Femur (tissue), 1 donor: ENCODE data around the gene ZSCAN21.
"Not testable (repeated sequence)": the region's sequence is repeated elsewhere in the genome, so short reads cannot be mapped to it uniquely, and the experiment has no call there.

Experiments used
- DNase-seq: peaks from one replicate; pipeline ENCODE4 v3.0.0-alpha.2; 2017

ZSCAN21 gene

GRCh38 chr7:100049441-100050291 lies at the start of gene ZSCAN21:
ZSCAN21 (plus strand) TSS chr7:100049774; CDS start chr7:100057007, 7,233 bp downstream.
- peak; percentile 91 for DNase-seq

DNA sequence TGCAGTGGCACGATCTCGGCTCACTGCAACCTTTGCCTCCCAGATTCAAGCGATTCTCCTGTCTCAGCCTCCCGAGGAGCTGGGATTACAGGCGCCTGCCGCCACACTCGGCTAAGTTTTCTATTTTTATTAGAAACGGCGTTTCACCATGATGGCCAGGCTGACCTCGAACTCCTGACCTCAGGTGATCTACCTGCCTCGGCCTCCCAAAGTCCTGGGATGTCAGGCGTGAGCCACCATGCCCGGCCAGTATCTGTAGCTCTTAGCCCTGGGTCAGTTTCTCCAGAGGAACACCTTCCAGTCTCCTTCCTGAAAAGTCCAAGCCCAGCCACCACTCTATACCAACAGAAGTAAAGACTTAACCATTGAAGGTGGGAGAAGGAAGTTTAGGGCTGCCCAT lies 49.3 kb upstream of the ZSCAN21 start:
- DNase-seq: no peak

GRCh38 chr7:100003711-100004661 lies 45.6 kb upstream of the ZSCAN21 start:
- peak; percentile 33 for DNase-seq

GRCh38 chr7:100007887-100008286 lies 41.7 kb upstream of the ZSCAN21 start:
- no peak for DNase-seq

DNA sequence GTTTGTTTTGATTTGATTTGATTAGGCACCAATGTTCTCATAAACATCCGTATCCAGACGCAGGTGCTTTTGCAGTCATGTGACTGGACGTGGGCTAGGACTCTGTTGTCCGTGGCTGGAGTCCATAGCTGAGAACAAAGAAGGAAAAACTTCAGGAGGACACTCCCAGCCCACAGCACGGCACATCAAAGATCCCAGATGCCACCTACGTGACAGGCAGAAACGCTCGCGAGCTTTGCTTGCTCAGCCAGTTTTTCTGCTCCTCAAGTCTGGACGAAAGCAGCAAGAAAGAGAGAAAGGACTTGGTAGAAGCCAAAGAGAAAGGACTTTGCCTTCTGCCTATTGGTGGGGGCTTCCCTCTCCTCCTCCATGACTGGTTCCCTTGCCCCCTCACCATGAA lies 41.0 kb upstream of the ZSCAN21 start:
- DNase-seq: no peak

GRCh38 chr7:100009952-100010351 lies 39.6 kb upstream of the ZSCAN21 start:
- not testable (repeated sequence) for DNase-seq

GRCh38 chr7:100010901-100011300 lies 38.7 kb upstream of the ZSCAN21 start:
- DNase-seq: no peak

DNA sequence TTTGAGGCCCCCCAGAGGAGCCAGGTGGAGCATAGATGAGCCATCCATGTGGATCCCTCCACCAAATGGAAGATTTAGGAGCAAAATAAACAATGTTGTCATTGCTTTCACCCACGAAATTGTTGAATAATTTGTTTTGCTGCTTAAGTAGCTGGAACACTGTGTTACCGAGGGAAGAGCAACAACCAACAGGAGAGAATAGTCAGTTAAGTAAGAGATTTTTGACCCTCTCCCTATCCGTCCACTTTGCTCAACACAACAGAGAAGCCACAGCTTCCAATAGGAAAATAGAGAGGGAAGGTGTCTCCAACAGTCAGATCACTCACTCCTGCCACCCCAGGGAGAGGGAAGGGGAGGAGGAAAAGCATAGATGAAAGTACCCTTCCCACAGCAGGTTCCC lies 38.1 kb upstream of the ZSCAN21 start:
- DNase-seq: no peak

- DNase-seq: not testable (repeated sequence)
Measured at GRCh38 chr7:100012385-100013327, 36.9 kb upstream of the ZSCAN21 start.

GRCh38 chr7:100013328-100013676 lies 36.3 kb upstream of the ZSCAN21 start:
- DNase-seq: no peak

GRCh38 chr7:100015232-100016214 lies 34.1 kb upstream of the ZSCAN21 start, which contains the start of gene ZKSCAN1:
ZKSCAN1 (plus strand) TSS chr7:100015596; CDS start chr7:100023507, 7,911 bp downstream.
- DNase-seq: peak; percentile 94

DNA sequence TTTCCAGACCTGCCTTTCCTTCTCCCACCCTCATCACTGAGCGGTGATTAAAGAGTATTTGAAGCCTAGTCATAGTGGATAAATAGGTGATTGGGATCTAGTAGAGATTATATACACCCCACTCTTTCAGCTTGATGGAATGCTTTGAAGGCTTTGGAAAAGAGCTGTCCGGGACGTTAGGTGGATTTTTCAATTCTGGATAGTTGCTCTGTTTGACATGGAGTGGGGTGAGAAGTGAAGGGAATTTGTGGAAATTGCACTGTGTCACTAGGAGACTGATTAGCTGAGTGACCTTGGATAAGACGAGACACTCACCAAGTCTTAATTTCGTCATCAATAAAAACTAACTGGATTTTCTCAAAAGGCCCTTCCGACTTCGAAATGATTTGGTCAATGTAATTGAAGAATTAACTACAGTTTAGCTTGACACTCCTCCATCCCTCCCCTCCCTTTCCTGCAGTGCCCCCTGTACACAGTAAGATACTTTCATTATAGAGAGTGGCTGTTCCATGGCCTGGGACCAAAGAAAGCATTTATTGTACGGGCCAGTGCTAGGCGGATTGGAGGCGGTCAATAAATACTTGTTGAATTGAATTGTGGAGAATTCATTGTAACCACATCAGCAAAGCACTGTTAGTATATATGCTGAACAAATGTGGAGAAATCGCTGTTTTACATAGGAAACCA lies 33.2 kb upstream of the ZSCAN21 start:
- DNase-seq: no peak

GRCh38 chr7:100017300-100017699 lies 32.3 kb upstream of the ZSCAN21 start:
- DNase-seq: no peak

DNA sequence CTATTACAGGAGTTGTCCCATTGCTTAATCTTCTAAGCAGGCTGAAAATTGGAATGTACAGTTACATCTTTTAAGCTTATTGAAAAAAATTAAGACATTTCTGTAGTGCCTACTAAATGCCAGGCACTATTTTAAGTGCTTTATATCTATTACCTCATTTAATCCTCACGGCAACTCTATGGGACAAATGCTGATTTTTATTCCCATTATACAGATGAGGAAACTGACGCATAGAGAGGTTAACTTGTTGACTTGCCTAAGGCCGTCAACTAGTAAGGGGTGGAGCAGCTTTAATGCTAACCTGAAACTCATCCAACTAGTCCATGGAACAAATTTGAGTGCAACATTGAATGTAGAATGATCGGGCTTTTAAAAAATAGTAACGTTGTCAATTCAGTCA lies 31.7 kb upstream of the ZSCAN21 start:
- DNase-seq: no peak

GRCh38 chr7:100019908-100020307 lies 29.7 kb upstream of the ZSCAN21 start:
- no peak for DNase-seq

- DNase-seq: no peak
Measured at GRCh38 chr7:100021297-100021696, 28.3 kb upstream of the ZSCAN21 start.

- DNase-seq: no peak
Measured at GRCh38 chr7:100022621-100023020, 27.0 kb upstream of the ZSCAN21 start.

DNA sequence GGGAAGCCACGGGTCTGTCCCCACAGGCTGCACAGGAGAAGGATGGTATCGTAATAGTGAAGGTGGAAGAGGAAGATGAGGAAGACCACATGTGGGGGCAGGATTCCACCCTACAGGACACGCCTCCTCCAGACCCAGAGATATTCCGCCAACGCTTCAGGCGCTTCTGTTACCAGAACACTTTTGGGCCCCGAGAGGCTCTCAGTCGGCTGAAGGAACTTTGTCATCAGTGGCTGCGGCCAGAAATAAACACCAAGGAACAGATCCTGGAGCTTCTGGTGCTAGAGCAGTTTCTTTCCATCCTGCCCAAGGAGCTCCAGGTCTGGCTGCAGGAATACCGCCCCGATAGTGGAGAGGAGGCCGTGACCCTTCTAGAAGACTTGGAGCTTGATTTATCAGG lies 26.0 kb upstream of the ZSCAN21 start:
- no peak for DNase-seq

- no peak for DNase-seq
Measured at GRCh38 chr7:100024020-100024619, 25.5 kb upstream of the ZSCAN21 start.

DNA sequence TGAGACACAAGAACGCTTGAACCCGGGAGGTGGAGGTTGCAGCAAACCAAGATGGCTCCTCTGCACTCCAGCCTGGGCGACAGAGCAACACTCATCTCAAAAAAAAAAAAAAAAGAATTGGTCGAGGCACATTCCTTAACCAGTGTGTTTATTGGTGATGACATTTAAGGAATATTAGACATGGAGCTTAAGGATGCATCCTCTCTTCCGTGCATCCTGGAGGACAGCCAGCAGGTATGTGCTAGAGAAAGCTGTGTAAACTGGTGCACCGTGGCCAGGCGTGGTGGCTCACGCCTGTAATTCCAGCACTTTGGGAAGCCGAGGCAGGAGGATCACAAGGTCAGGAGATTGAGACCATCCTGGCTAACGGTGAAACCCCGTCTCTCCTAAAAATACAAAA lies 22.4 kb upstream of the ZSCAN21 start:
- DNase-seq: no peak
